Measurements from ENCODE around the gene HSPB3.

The HSPB3 gene

DNA sequence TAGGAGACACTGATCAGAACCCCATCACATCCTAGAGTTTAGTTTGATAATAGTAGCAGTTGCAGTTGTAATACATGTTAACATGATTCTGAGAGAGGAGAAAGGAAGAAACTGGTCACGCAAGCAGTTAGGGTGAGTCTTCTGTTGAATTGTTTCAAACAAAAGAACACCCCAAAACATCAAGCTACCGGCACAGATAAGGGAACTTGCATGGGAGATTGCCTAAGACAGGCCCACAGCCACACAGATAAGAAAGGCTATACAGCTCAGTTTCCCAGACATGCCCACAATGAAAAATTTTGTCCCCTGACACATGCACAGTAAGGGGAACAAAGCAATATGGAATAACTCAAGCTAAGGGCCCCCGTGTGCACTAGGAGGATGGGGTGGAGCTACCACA is 15.9 kb downstream of the HSPB3 start:
- TF ChIP-seq, protein P1, sequence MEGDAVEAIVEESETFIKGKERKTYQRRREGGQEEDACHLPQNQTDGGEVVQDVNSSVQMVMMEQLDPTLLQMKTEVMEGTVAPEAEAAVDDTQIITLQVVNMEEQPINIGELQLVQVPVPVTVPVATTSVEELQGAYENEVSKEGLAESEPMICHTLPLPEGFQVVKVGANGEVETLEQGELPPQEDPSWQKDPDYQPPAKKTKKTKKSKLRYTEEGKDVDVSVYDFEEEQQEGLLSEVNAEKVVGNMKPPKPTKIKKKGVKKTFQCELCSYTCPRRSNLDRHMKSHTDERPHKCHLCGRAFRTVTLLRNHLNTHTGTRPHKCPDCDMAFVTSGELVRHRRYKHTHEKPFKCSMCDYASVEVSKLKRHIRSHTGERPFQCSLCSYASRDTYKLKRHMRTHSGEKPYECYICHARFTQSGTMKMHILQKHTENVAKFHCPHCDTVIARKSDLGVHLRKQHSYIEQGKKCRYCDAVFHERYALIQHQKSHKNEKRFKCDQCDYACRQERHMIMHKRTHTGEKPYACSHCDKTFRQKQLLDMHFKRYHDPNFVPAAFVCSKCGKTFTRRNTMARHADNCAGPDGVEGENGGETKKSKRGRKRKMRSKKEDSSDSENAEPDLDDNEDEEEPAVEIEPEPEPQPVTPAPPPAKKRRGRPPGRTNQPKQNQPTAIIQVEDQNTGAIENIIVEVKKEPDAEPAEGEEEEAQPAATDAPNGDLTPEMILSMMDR (conservative IDR thresholded peaks at IDR 0.05; ENCODE audit: low read length) = no peak
- no peak for TF ChIP-seq EZH2phosphoT487 (IDR thresholded peaks at IDR 0.05; ENCODE audit: borderline replicate concordance)
- Histone ChIP-seq H3F3A (ENCODE audit: low read depth) (no peaks in the 10 kb centered on the region), H3K9me2 (replicated peaks; ENCODE audit: low read depth, low read length) (no peaks in the 10 kb centered on the region), H3K9me3 (ENCODE audit: insufficient read depth, low read depth, low read length) (no peaks in the 10 kb centered on the region), H3K4me2 (ENCODE audit: low read depth, low read length, poor library complexity, severe bottlenecking) (no peak overlapping the region), H3K79me2 (ENCODE audit: insufficient read depth, low read length) (no peaks in the 10 kb centered on the region), H2AFZ (ENCODE audit: low read length) (no peak overlapping the region), H3K4me3 (ENCODE audit: low read length, poor library complexity, severe bottlenecking) (no peak overlapping the region), H3K36me3 (ENCODE audit: insufficient read depth, low read length) (no peaks in the 10 kb centered on the region), H3K9ac (ENCODE audit: low read depth, low read length, poor library complexity, severe bottlenecking) (no peak overlapping the region), H4K20me1 (ENCODE audit: insufficient read depth, low read length, poor library complexity, severe bottlenecking) (no peaks in the 10 kb centered on the region), H3K27me3 (ENCODE audit: insufficient read depth, low read length, poor library complexity, severe bottlenecking) (no peaks in the 10 kb centered on the region), H3K4me1 (ENCODE audit: insufficient read depth, low read length, poor library complexity, severe bottlenecking) (no peaks in the 10 kb centered on the region)

DNA sequence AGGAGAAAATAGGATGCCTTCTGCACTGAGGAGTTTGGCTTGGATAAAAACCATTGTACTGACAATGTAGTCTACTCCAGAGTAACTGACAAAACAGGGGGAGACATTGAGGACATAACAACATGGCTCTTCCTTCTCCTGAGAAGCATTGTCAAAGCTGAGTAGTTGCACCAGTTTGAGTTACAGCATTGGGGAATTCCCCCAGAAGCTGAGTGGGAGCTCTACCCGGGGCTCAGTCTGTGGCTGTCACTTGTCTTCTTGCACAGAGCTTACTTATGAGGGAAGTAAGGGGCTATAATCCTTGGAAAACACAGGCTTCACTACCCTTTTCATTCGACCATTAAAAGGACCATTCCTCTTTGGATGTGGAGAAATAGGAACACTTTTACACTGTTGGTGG is 21.2 kb downstream of the HSPB3 start:
- Histone ChIP-seq H3K9ac (ENCODE audit: low read depth, low read length, poor library complexity, severe bottlenecking) (no peak overlapping the region), H3F3A (ENCODE audit: low read depth) (no peaks in the 10 kb centered on the region), H3K36me3 (ENCODE audit: insufficient read depth, low read length) (no peaks in the 10 kb centered on the region), H3K4me2 (ENCODE audit: low read depth, low read length, poor library complexity, severe bottlenecking) (no peak overlapping the region), H4K20me1 (ENCODE audit: insufficient read depth, low read length, poor library complexity, severe bottlenecking) (no peaks in the 10 kb centered on the region), H3K79me2 (ENCODE audit: insufficient read depth, low read length) (no peaks in the 10 kb centered on the region), H3K4me1 (ENCODE audit: insufficient read depth, low read length, poor library complexity, severe bottlenecking) (no peaks in the 10 kb centered on the region), H3K27me3 (ENCODE audit: insufficient read depth, low read length, poor library complexity, severe bottlenecking) (no peaks in the 10 kb centered on the region), H3K9me2 (replicated peaks; ENCODE audit: low read depth, low read length) (no peaks in the 10 kb centered on the region), H2AFZ (ENCODE audit: low read length) (no peak overlapping the region), H3K4me3 (ENCODE audit: low read length, poor library complexity, severe bottlenecking) (no peak overlapping the region), H3K9me3 (ENCODE audit: insufficient read depth, low read depth, low read length) (no peaks in the 10 kb centered on the region)
- TF ChIP-seq, protein P1 (conservative IDR thresholded peaks at IDR 0.05; ENCODE audit: low read length) = no peak
- TF ChIP-seq EZH2phosphoT487 (IDR thresholded peaks at IDR 0.05; ENCODE audit: borderline replicate concordance) = no peak

DNA sequence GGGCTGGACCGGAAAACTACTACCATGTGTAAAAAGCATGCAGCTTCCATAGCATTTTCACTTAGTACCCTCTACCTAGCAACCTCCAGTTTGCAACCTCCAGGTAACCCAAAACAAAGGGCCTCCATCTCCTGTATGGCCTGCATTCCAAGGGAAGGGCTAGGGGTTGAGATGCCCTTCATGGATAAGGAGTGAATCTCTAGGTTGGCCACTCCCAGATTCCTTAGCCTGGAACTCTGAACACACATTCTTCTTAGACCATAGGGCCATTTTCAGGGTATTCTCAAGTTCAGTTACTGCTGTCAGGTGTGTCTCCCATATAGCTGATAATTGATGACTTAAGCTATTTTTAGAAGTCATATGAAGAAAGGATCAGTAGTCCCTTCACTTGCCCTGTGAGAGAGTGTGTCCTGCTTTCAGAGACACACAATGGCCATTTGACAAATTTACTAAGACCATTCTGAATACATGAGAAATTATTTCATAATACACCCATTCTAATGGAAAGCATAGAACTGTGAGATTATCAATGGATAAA is 22.5 kb downstream of the HSPB3 start:
- Histone ChIP-seq H3K4me1 (ENCODE audit: insufficient read depth, low read length, poor library complexity, severe bottlenecking) (no peaks in the 10 kb centered on the region), H3K79me2 (ENCODE audit: insufficient read depth, low read length) (no peaks in the 10 kb centered on the region), H3F3A (ENCODE audit: low read depth) (no peaks in the 10 kb centered on the region), H4K20me1 (ENCODE audit: insufficient read depth, low read length, poor library complexity, severe bottlenecking) (no peaks in the 10 kb centered on the region), H3K4me3 (ENCODE audit: low read length, poor library complexity, severe bottlenecking) (no peak overlapping the region), H3K9ac (ENCODE audit: low read depth, low read length, poor library complexity, severe bottlenecking) (no peak overlapping the region), H3K27me3 (ENCODE audit: insufficient read depth, low read length, poor library complexity, severe bottlenecking) (no peaks in the 10 kb centered on the region), H2AFZ (ENCODE audit: low read length) (no peak overlapping the region), H3K36me3 (ENCODE audit: insufficient read depth, low read length) (no peaks in the 10 kb centered on the region), H3K4me2 (ENCODE audit: low read depth, low read length, poor library complexity, severe bottlenecking) (no peak overlapping the region), H3K9me2 (replicated peaks; ENCODE audit: low read depth, low read length) (no peaks in the 10 kb centered on the region), H3K9me3 (ENCODE audit: insufficient read depth, low read depth, low read length) (no peaks in the 10 kb centered on the region)
- no peak for TF ChIP-seq EZH2phosphoT487 (IDR thresholded peaks at IDR 0.05; ENCODE audit: borderline replicate concordance)
- TF ChIP-seq, protein P1 (conservative IDR thresholded peaks at IDR 0.05; ENCODE audit: low read length) = no peak

Data from Loucy (cell line).